MCF 10A (cell line): ENCODE data around the gene FARSA. TPM values are rescaled to one million over a fixed set of nuclear protein-coding genes. Genes with fewer than 3 reads are reported as not detected.
A peak's percentile ranks its signal among the peaks of the same experiment; 100 is the strongest.

ENCODE experiments used
- Bru-seq: library from RNA; stranded (reverse); fragments of 400-500 nt; gene quantifications from one replicate; lab custom pipeline; 2021; lab: Mats Ljungman, UMichigan
- BruChase-seq, 2 experiments: library from RNA; stranded (reverse); fragments of 400-500 nt; gene quantifications; one replicate each; lab custom pipeline; 2021; lab: Mats Ljungman, UMichigan
- BruUV-seq: library from RNA; stranded (reverse); fragments of 400-500 nt; replicated peaks from 2 replicates; lab custom pipeline; 2021; lab: Mats Ljungman, UMichigan
- CTCF ChIA-PET: fragments of 300-600 bp; sonication (Branson Sonifier 250); formaldehyde crosslinking; extraction: SDS; loops from one replicate; lab custom pipeline; 2021; ENCODE audit warnings: antibody characterized with exemption, inconsistent platforms; lab: Yijun Ruan, JAX
- POLR2A ChIA-PET: fragments of 300-600, 350-650 bp; sonication (Branson Sonifier 250); formaldehyde crosslinking; extraction: SDS; loops from one replicate; lab custom pipeline; 2020; ENCODE audit warnings: antibody characterized with exemption, inconsistent platforms; lab: Yijun Ruan, JAX
- DNase-seq: peaks from one replicate; pipeline ENCODE4 v3.0.0-alpha.2; 2018; ENCODE audit not compliant: unreplicated experiment
- H3K27ac Mint-ChIP-seq: one replicate; pipeline ENCODE4 v1.8.0; 2022; ENCODE audit warnings: mild to moderate bottlenecking, low read depth, mixed read lengths; ENCODE audit not compliant: unreplicated experiment
- H3K27me3 Mint-ChIP-seq: one replicate; pipeline ENCODE4 v1.8.0; 2022; ENCODE audit warnings: mixed read lengths; ENCODE audit not compliant: insufficient read depth, unreplicated experiment
- H3K36me3 Mint-ChIP-seq: one replicate; pipeline ENCODE4 v1.8.0; 2022; ENCODE audit warnings: mild to moderate bottlenecking, moderate library complexity, mixed read lengths; ENCODE audit not compliant: insufficient read depth, unreplicated experiment
- H3K4me1 Mint-ChIP-seq: one replicate; pipeline ENCODE4 v1.8.0; 2022; ENCODE audit warnings: mixed read lengths; ENCODE audit not compliant: insufficient read depth, unreplicated experiment
- H3K4me3 Mint-ChIP-seq: one replicate; pipeline ENCODE4 v1.8.0; 2022; ENCODE audit warnings: mild to moderate bottlenecking, moderate library complexity, mixed read lengths; ENCODE audit not compliant: unreplicated experiment
- H3K9me3 Mint-ChIP-seq: one replicate; pipeline ENCODE4 v1.8.0; 2022; ENCODE audit warnings: mixed read lengths; ENCODE audit not compliant: unreplicated experiment
- CTCF ChIP-seq: fragments of 200-600 bp; IDR thresholded peaks from one replicate; pipeline ENCODE4 v1.8.0; 2022; ENCODE audit warnings: antibody characterized with exemption, mild to moderate bottlenecking; ENCODE audit not compliant: unreplicated experiment
- intact Hi-C: fragments of 100-400 bp; cut with micrococcal nuclease; formaldehyde crosslinking; loops from 2 replicates; pipeline ENCODE4 v1.14.1; 2022
- long read RNA-seq: library from polyadenylated mRNA; stranded (forward); transcript quantifications from one replicate; pipeline ENCODE4 v2.0.0, GENCODE V29; 2022
- total RNA-seq: library from RNA; stranded (reverse); gene quantifications from 2 replicates; pipeline ENCODE4 v1.2.3, GENCODE V29; 2022

Gene FARSA
- 78.6 and 107 TPM in 2 replicates for total RNA-seq
- percentile 68 among the genes with signal in this experiment for Bru-seq, nascent RNA
- percentile 76 among the genes with signal in this experiment for BruChase-seq, experiment 1, labeled RNA remaining after a 6-hour chase
- percentile 68 among the genes with signal in this experiment for BruChase-seq, experiment 2, labeled RNA remaining after a 2-hour chase
- long read RNA-seq, transcript FARSA-201 (13 exons, 1,814 nt) = major isoform, 441 of 513 reads
- long read RNA-seq, partial matches to known transcripts = 20 of 513 reads
- long read RNA-seq, other reads (novel, unspliced or antisense) = 49 of 513 reads

DNA sequence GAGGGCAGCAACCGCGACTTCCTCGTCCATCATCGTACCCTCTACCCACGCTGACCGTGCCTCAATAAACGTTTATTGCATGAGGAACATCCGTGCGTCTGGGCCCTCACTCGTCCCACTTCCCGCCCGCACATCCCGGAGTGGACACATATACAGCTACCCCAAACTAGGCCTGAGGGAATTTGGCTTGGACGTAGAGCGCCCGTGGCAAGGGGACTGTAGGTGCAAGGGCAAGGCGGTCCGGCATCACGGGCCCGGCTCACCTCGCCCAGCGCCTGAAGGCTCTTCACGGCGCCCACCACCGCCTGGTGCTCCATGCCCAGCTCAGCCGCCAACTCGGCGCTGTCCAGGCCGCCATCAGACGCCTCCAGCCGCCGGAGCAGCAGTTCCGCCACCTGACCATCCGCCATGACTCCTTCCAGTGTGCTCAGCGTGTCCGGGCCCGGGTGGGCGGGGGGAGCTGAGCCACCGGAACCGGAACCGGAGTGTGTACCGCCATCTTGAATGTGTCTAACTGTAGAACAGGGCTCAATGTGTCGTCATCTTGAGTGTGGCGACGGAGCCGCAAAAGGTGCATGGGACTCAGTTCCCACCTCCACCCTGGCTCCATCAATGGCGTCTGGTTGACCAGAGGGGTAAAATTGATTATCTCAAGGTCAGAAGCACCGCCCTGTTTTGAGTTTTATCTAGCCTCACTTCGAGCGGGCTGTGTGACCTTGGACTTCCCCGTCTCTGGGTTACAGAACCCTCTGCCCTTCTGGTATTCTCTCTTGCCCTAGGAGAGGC lies at the start of gene FARSA:
Gene FARSA (minus strand): TSS at position 425 of the 786 bp plus-strand sequence. CDS start 15 bp downstream, at position 410.
- peaks cover 44% of the 10 kb centered on the region for H3K36me3 Mint-ChIP-seq
- no peaks in the 10 kb centered on the region for H3K9me3 Mint-ChIP-seq
- intact Hi-C loops = no loop called here
- H3K27ac Mint-ChIP-seq = peak within 1 kb of the TSS; percentile 95
- H3K4me1 Mint-ChIP-seq = peaks cover 12% of the 10 kb centered on the region
- no peaks in the 10 kb centered on the region for H3K27me3 Mint-ChIP-seq
- POLR2A ChIA-PET = interaction anchor here (0.6 to 3.1 kb wide), 9 partner anchors 13 to 218 kb away, joined by 3 to 20 read pairs (median 7); partner anchors contain the start of genes DNASE2, GCDH, RAD23A and SYCE2
- TF ChIP-seq CTCF = no peak
- CTCF ChIA-PET = interaction anchor here (0.6 to 1.4 kb wide), 3 partner anchors 32 to 131 kb away, joined by 3 to 5 read pairs (median 4); no protein-coding TSS in a partner anchor
- TSS peak; percentile 62 for BruUV-seq
- peak; percentile 94 for DNase-seq
- peak within 1 kb of the TSS; percentile 98 for H3K4me3 Mint-ChIP-seq

DNA sequence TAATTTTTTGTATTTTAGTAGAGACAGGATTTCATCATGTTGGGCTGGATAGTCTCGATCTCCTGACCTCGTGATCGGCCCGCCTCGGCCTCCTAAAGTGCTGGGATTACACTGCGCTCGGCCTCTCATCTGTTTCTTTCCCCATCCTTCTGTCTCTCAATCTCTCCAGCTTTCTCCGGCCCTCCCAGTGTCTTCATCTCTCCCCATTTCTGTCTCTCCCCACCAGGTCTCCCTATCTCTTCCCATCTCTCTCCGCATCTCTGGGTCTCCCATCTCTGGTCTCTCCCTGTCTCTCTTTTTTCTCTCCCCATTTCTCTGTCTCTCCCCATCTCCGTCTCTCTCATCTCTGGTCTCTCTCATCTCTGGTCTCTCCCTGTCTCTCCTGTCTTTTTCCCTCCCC lies 49.6 kb upstream of the FARSA start:
- intact Hi-C loops = loop anchor here (1.0 to 2.0 kb wide), 2 partner anchors 52 to 78 kb away; no protein-coding TSS in a partner anchor
- CTCF ChIA-PET = interaction anchor here (0.6 to 12.6 kb wide), 10 partner anchors 17 to 180 kb away, joined by 3 to 334 read pairs (median 3); no protein-coding TSS in a partner anchor
- no peak for TF ChIP-seq CTCF
- Mint-ChIP-seq H3K9me3 (no peaks in the 10 kb centered on the region), H3K36me3 (peaks cover 3% of the 10 kb centered on the region), H3K27me3 (no peaks in the 10 kb centered on the region), H3K27ac (no peak overlapping the region), H3K4me1 (peaks cover 6% of the 10 kb centered on the region), H3K4me3 (no peak overlapping the region)
- DNase-seq = no peak
- BruUV-seq = no TSS peak
- POLR2A ChIA-PET = interaction anchor here (0.7 kb wide), 1 partner anchor 10 kb away, joined by 4 read pairs; no protein-coding TSS in a partner anchor

DNA sequence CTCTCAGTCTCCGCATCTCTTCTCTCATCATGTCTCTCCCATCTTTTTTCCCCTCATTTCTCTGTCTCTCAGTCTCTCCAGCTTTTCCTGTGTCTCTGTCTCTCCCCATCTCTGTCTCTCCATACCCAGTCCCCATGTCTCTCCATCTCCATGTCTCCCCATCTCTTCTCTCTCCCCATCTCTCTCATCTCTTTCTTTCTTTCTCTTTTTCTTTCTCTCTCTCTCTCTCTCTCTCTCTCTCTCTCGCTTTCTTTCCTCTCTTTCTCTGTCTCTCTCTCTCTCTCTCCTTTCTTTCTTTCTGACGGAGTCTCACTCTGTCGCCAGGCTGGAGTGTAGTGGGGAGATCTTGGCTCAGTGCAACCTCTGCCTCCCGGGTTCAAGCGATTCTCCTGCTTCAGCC lies 49.1 kb upstream of the FARSA start:
- Mint-ChIP-seq H3K36me3 (peaks cover 6% of the 10 kb centered on the region), H3K4me3 (no peak overlapping the region), H3K27me3 (no peaks in the 10 kb centered on the region), H3K4me1 (peaks cover 10% of the 10 kb centered on the region), H3K27ac (no peak overlapping the region), H3K9me3 (no peaks in the 10 kb centered on the region)
- TF ChIP-seq CTCF = no peak
- no TSS peak for BruUV-seq
- ChIA-PET CTCF (interaction anchor here (0.6 to 12.6 kb wide), 7 partner anchors 17 to 180 kb away, joined by 3 to 334 read pairs (median 3); no protein-coding TSS in a partner anchor), POLR2A (interaction anchor here (0.7 kb wide), 1 partner anchor 10 kb away, joined by 4 read pairs; no protein-coding TSS in a partner anchor)
- no peak for DNase-seq
- intact Hi-C loops = loop anchor here (1.0 to 2.0 kb wide), 2 partner anchors 52 to 79 kb away; no protein-coding TSS in a partner anchor
